HG03469 (cell line): Measurements from ENCODE around the gene FBXW5.

Experiments used
- ATAC-seq: cut with Tn5 transposase; IDR thresholded peaks from one replicate; pipeline ENCODE4 v1.9.1; 2021; ENCODE audit warnings: mild to moderate bottlenecking, moderate library complexity, moderate number of reproducible peaks; ENCODE audit not compliant: unreplicated experiment

Gene FBXW5

DNA sequence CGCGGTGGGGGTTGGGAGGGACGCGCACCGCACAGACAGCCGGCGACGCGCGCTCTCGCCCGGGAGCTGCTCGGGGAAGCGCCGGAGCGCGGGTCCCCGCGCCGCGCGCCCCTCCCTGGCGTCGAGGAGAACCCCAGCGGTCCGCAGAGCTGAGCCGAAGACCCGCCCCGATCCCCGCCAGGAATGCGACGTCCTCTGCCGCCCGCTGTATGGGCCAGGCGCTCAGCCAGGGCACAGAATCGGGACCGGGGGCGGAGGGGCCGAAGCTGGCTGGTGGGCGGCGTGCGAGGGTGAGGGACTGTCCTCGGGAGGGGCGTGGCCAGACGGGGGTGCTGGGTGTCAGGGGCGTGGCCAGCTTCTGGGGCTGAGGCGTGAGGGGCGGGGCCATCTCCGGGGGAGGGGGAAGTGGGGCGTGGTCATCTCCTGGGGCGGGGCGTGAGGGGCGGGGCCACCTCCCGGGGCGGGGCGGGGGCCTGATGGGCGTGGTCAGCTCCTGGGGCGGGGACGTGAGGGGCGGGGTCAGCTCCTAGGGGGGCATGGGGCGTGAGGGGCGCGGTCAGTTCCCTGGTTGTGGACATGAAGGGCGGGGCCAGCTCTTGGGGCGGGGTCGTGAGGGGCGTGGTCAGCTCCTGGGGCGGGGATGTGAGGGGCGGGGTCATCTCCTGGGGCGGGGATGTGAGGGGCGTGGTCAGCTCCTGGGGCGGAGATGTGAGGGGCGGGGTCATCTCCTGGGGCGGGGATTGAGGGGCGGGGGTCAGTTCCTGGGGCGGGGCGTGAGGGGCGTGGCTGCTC is 33.7 kb upstream of the FBXW5 start:
- no peak for ATAC-seq

GRCh38 chr9:136977649-136978072 is 33.1 kb upstream of the FBXW5 start:
- ATAC-seq = no peak

DNA sequence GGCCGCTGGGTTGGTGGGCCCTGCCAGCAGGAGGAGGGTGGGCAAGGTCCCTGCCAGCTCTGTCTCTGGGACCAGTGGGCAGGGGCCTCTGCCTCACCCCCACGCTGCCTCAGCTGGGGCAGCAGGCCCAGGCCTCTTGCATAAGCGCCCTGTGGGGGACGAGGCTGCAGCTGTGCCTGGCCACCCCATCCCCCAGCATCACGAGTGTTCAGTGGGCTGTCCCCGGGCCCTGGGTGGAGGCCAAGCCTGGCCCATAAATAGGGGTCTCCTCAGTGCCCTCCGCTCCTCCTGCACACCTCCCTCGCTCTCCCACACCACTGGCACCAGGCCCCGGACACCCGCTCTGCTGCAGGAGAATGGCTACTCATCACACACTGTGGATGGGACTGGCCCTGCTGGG is 32.7 kb upstream of the FBXW5 start, which contains the start of gene PTGDS:
PTGDS (plus strand) TSS at position 282 of the 400 bp plus-strand sequence; CDS start at position 357, 75 bp downstream.
- ATAC-seq = no peak

GRCh38 chr9:136975644-136976043 is 31.1 kb upstream of the FBXW5 start:
- no peak for ATAC-seq

DNA sequence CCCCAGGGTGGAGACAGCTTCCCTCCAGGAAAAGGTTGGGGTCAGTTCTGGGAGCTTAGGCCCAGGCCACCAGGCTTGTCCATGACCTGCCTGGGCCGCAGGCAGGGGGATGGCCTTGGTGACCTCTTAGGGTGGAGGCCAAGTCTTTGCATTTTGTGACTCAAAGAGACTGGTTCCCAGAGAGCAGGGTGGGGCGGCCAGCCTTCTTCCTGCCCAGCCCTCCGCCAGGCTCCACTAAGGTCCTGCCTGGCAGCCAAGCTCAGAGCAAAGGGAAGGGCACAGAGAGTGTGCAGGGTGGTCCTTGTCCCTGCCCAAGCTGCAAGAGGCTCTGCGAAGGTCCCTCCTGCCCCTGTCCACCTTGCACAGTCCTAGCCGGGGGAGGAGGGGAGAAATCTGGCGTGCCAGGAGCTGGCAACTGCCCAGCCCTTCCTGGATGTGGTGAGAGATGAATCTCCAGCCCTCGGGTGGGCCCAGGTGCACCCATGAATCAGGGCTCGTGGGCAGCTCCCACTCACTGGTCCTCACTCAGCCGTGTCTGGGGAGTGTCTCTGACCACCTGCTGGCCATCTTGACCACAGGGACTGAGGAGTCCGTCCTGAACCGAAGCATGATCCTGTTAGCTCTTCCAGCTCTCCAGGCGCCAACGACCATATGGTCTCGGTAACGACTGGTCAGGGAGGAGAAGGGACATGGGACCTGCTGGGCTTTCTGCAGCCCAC is 30.4 kb upstream of the FBXW5 start:
- no peak for ATAC-seq

GRCh38 chr9:136973618-136974617 is 29.4 kb upstream of the FBXW5 start:
- no peak for ATAC-seq

DNA sequence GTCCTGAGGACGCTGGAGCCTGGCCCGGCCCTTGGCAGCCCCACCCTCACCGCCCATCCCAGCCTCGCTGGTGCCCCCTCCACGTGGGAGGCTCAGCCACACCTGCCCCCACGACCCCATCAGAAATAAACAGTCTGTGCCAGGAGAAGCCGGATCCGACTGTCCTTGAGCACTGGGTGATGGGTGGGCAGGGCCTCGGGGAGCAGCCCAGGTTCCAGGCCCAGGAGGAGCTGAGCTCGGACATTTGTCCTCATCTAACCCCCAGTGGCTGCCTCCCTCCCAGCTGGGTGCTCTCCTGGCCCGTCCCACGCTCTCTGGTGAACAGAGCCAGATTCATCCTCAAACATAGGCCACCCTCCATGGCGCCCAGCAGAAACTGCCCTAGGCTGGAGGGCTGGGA is 28.2 kb upstream of the FBXW5 start:
- no peak for ATAC-seq

- ATAC-seq = no peak
These were observed 27.8 kb upstream of the FBXW5 start for GRCh38 chr9:136972335-136972734.

DNA sequence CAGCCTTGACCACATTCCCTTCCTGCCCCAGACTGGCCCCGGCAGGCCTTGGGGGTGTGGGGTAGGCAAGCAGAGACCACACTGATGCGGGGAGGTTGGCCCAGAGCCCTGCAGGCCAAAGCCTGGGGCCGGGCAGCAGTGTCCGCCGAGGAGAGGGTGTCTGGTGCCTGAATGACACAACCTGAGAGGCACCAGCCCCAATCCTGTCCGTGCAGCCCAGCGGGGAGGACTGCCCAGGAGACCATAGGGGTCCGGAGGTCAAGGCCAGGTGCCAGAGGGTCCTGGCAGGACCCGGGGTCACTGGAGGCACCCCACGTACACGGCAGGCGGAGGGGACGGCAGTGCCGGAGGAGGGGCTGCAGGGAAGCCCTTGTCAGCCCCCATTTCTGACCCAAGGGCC is 27.2 kb upstream of the FBXW5 start:
- ATAC-seq = no peak

DNA sequence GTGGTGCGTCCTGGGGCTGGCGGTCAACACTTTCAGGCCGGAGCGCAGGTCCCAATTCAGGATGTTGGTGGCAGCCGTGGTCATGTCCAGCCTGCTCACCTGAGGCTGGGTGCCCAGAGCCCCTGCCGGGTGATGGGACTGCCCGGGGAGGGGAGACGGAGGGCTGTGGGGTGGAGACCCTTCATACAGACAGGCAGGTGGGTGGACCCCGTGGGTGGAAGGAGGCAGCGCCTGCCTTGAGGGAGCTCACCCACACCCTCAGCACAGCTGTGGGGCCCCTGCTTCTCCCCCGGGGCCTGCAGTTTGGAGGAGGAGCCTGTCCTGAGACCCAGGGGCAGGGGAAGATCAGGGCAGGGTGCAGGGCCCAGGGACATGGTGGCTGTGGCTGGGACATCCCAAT is 25.8 kb upstream of the FBXW5 start:
- ATAC-seq = no peak

DNA sequence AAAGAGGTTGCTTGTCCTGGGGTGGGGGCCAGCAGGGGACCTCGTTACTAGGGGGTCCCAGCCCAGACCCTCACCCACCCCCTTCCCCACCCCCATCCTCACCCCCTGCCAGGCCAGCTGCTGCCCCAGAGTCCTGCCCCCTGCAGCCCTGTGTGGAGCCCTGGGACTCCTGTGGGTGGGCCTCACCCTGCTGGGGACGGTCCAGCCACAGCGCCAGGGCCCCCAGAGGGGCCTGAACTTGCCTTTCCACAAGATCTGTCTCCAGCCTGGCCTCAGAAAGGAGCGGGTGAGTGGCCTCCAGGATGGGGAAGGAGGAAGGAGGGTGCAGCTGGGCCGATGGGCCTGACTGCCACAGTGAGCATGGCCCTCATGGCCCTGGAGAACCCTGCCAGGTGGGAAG is 25.2 kb upstream of the FBXW5 start:
- no peak for ATAC-seq

- ATAC-seq = no peak
These were observed 24.6 kb upstream of the FBXW5 start for GRCh38 chr9:136969150-136969549.

GRCh38 chr9:136968333-136969127 is 24.0 kb upstream of the FBXW5 start:
- ATAC-seq = no peak

GRCh38 chr9:136965771-136966484 is 21.4 kb upstream of the FBXW5 start:
- no peak for ATAC-seq

GRCh38 chr9:136964833-136965422 is 20.4 kb upstream of the FBXW5 start:
- no peak for ATAC-seq

- ATAC-seq = no peak
These were observed 19.7 kb upstream of the FBXW5 start for GRCh38 chr9:136964171-136964689.

DNA sequence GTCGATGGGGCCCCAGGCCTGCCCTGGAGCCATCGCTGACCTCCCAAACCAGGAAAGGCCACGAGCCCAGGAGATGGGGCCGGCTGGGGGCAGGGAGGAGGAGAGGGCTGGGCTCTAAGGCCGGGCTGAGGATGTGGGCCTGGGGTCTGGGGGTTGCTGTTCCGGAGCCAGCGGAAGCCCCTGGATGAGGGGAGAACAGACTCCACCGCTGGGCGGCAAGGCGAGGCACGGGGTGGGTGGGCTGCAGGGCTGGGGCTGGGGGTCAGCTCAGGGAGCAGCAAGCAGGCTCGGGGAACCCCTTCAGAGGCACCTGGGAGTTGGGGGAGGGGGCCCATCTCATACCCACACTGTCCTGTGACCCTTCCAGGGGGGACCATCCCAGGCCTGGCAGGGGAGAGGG is 19.2 kb upstream of the FBXW5 start:
- no peak for ATAC-seq

DNA sequence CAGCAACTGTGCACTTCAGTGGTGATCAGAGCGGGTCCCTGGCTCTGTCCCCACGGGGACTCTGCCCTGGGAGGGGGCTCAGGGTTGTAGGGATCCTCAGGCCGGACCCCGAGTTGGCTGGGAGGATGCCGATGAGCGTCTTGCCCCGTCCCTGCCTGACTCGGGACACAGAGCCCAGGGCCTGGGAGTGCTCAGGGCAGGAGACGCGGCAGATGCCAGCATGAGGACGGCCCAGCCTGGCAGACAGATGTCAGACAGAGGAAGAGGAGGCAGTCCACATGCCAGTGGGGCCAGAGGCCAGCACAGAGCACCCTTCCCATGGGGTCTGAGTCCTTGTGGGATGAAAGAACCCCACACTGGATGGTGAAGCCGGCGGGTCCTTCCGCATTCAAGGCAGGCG is 18.8 kb upstream of the FBXW5 start:
- ATAC-seq = no peak

DNA sequence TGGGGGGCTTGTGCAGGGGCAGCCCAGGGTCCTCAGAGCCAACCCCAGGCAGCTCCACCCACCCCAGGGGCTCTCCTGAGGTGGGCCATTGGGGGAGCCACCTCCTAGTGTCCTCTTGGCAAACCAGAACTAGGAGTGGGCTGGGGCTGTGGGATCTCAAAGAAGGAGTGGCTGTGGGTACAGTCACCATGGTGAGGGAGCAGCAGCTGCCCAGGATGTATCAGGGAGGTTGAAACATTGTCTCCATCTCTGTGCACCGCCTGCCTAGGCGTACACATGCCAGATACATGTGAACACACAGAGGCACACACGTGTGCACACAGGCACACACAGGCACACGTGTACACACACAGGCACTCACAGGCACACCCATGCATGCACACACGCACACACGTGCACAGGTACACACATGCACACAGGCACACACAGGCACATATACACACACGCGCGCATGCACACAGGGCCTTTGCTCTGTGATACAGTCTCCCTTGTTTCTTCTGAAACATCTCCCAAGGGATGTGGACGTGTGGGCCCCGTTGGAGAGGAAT is 18.2 kb upstream of the FBXW5 start:
- no peak for ATAC-seq
